Measurements from ENCODE around the gene GFRA4. TPM values are rescaled to one million over a fixed set of nuclear protein-coding genes. Genes with fewer than 3 reads are reported as not detected.

GFRA4 gene
- total RNA-seq, 1 experiment from 2014 or later, result not detected

GRCh38 chr20:3655131-3655405 lies 8.1 kb downstream of the GFRA4 start:
- Histone ChIP-seq H3F3A (ENCODE audit: insufficient read depth, low read depth) (no peaks in the 10 kb centered on the region), H3K4me3 (no peak overlapping the region), H3K9me3 (ENCODE audit: insufficient read depth, low read depth) (no peaks in the 10 kb centered on the region), H3K36me3 (ENCODE audit: low read depth) (no peaks in the 10 kb centered on the region), H3K4me1 (replicated peaks; ENCODE audit: insufficient read depth) (no peaks in the 10 kb centered on the region), H2AFZ (no peak overlapping the region), H3K4me2 (no peak overlapping the region), H3K9me2 (ENCODE audit: insufficient read depth) (no peaks in the 10 kb centered on the region), H4K20me1 (ENCODE audit: insufficient read depth) (no peaks in the 10 kb centered on the region), H3K79me2 (ENCODE audit: low read depth) (no peaks in the 10 kb centered on the region), H3K27ac (no peak overlapping the region), H3K27me3 (ENCODE audit: insufficient read depth, low read depth) (no peaks in the 10 kb centered on the region)
- intact Hi-C loops (cut with micrococcal nuclease; ENCODE audit: unreplicated experiment), result no loop called here
- ChIA-PET CTCF (interaction anchor here (0.5 kb wide), 1 partner anchor 12 kb away, joined by 4 read pairs; no protein-coding TSS in a partner anchor), POLR2A (ENCODE audit: unreplicated experiment) (no interaction called here)
- no peak for DNase-seq
- no TSS peak for BruUV-seq (replicated peaks)
- TF ChIP-seq CTCF (conservative IDR thresholded peaks at IDR 0.05), result no peak
- no peak for TF ChIP-seq EZH2 (IDR thresholded peaks at IDR 0.05; ENCODE audit: low read depth)

- no peaks in the 10 kb centered on the region for H4K20me1 ChIP-seq (ENCODE audit: insufficient read depth)
- H3K9me2 ChIP-seq (ENCODE audit: insufficient read depth), result no peaks in the 10 kb centered on the region
- H3K36me3 ChIP-seq (ENCODE audit: low read depth), result no peaks in the 10 kb centered on the region
- DNase-seq, result no peak
- BruUV-seq (replicated peaks), result no TSS peak
- no peaks in the 10 kb centered on the region for H3K4me1 ChIP-seq (replicated peaks; ENCODE audit: insufficient read depth)
- H3K27me3 ChIP-seq (ENCODE audit: insufficient read depth, low read depth), result no peaks in the 10 kb centered on the region
- H3F3A ChIP-seq (ENCODE audit: insufficient read depth, low read depth), result no peaks in the 10 kb centered on the region
- intact Hi-C loops (cut with micrococcal nuclease; ENCODE audit: unreplicated experiment), result no loop called here
- no peak for TF ChIP-seq EZH2 (IDR thresholded peaks at IDR 0.05; ENCODE audit: low read depth)
- no peak for TF ChIP-seq CTCF (conservative IDR thresholded peaks at IDR 0.05)
- H3K4me2 ChIP-seq, result no peak overlapping the region
- H2AFZ ChIP-seq, result no peak overlapping the region
- H3K79me2 ChIP-seq (ENCODE audit: low read depth), result no peaks in the 10 kb centered on the region
- H3K4me3 ChIP-seq, result no peak overlapping the region
- no peaks in the 10 kb centered on the region for H3K9me3 ChIP-seq (ENCODE audit: insufficient read depth, low read depth)
- H3K27ac ChIP-seq, result no peak overlapping the region
- ChIA-PET POLR2A (ENCODE audit: unreplicated experiment) (no interaction called here), CTCF (interaction anchor here (0.5 to 0.6 kb wide), 2 partner anchors 12 to 437 kb away, joined by 4 to 8 read pairs; no protein-coding TSS in a partner anchor)
Measured at GRCh38 chr20:3654326-3655130, 8.7 kb downstream of the GFRA4 start.

GRCh38 chr20:3653921-3654320 lies 9.3 kb downstream of the GFRA4 start:
- H2AFZ ChIP-seq, result no peak overlapping the region
- BruUV-seq (replicated peaks), result no TSS peak
- ChIA-PET CTCF (interaction anchor here (0.6 kb wide), 1 partner anchor 438 kb away, joined by 8 read pairs; no protein-coding TSS in a partner anchor), POLR2A (ENCODE audit: unreplicated experiment) (no interaction called here)
- H3K4me1 ChIP-seq (replicated peaks; ENCODE audit: insufficient read depth), result no peaks in the 10 kb centered on the region
- no peaks in the 10 kb centered on the region for H3K27me3 ChIP-seq (ENCODE audit: insufficient read depth, low read depth)
- H3K4me3 ChIP-seq, result no peak overlapping the region
- H3K36me3 ChIP-seq (ENCODE audit: low read depth), result no peaks in the 10 kb centered on the region
- intact Hi-C loops (cut with micrococcal nuclease; ENCODE audit: unreplicated experiment), result no loop called here
- H3F3A ChIP-seq (ENCODE audit: insufficient read depth, low read depth), result no peaks in the 10 kb centered on the region
- no peaks in the 10 kb centered on the region for H3K9me3 ChIP-seq (ENCODE audit: insufficient read depth, low read depth)
- no peaks in the 10 kb centered on the region for H3K79me2 ChIP-seq (ENCODE audit: low read depth)
- H3K4me2 ChIP-seq, result no peak overlapping the region
- H3K9me2 ChIP-seq (ENCODE audit: insufficient read depth), result no peaks in the 10 kb centered on the region
- TF ChIP-seq EZH2 (IDR thresholded peaks at IDR 0.05; ENCODE audit: low read depth), result no peak
- no peak overlapping the region for H3K27ac ChIP-seq
- no peaks in the 10 kb centered on the region for H4K20me1 ChIP-seq (ENCODE audit: insufficient read depth)
- no peak for DNase-seq

Measured in PC-9 (cell line).